ENCODE results near the gene PDAP1. TPM values are rescaled to one million over a fixed set of nuclear protein-coding genes. Genes with fewer than 3 reads are reported as not detected.

The PDAP1 gene
- total and polyA plus RNA-seq, 9 of the 15 experiments (the other 6 are each of a cell fraction or from before 2014, with no cell fraction given) = 10.2 to 315 (median 129) TPM

DNA sequence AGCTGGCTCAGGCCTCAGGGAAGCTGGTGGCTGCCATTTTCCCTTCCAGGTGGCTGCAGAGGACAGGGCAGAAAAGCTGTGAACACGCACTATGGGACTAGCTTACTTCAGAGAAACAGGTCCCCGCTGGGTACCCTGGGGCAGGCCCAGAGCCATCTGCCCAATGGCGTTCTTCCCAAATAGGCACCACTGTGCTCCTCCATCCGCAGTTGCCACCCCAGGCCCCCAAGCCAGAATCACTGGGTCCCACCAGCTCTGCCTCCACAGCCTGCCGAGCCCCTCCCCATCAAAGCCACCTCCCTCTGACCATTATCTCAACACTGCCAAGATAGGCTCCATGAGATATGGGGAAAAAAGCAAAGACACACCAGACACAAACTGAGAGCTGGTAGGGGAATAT, 11.8 kb upstream of the PDAP1 start:
- no peaks in the 10 kb centered on the region for H3K9me3 ChIP-seq (replicated peaks; ENCODE audit: control insufficient read depth, insufficient read depth, low read depth, low read length)
- no peak overlapping the region for H2AFZ ChIP-seq (ENCODE audit: low read depth, low read length)
- ChIA-PET POLR2A (interaction anchor here (0.7 to 4.7 kb wide), 5 partner anchors 10 to 1873 kb away, joined by 3 to 53 read pairs (median 3); partner anchors contain the start of genes BUD31, CPSF4, PDAP1 and PTCD1), CTCF (ENCODE audit: low intra/inter-chr PET ratio) (no interaction called here)
- FAIRE-seq (no peak), DNase-seq (ENCODE audit: extremely low read depth in 1 of 4, low spot score in 3 of 4) (no peak), ATAC-seq (no peak)
- H3K4me1 ChIP-seq (replicated peaks in 1 of 2; ENCODE audit: control insufficient read depth in 2 of 2, insufficient read depth in 2 of 2, low read length in 2 of 2) = peaks cover 9 to 35% of the 10 kb centered on the region in 2 experiments; a peak in 4 of 5 replicates
- H3K4me3 ChIP-seq = no peak overlapping the region
- H3K27me3 ChIP-seq (ENCODE audit: control insufficient read depth in 2 of 2, insufficient read depth in 2 of 2, low read length in 2 of 2) = no peaks in the 10 kb centered on the region
- H3K79me2 ChIP-seq (ENCODE audit: control insufficient read depth, insufficient read depth, low read length) = peaks cover 9% of the 10 kb centered on the region; the same call in 1 of the 3 replicates
- H3K27ac ChIP-seq (ENCODE audit: extremely low read depth, low read depth, low read length) = no peak overlapping the region
- H3K9ac ChIP-seq (ENCODE audit: insufficient read depth in 1 of 2, low read depth in 2 of 2, low read length in 2 of 2) = peak overlapping the region in 1 of 2 experiments; percentile 76; a peak in 2 of 4 replicates
- in situ Hi-C loops (cut with MboI) = no loop called here
- TF ChIP-seq, protein P1, sequence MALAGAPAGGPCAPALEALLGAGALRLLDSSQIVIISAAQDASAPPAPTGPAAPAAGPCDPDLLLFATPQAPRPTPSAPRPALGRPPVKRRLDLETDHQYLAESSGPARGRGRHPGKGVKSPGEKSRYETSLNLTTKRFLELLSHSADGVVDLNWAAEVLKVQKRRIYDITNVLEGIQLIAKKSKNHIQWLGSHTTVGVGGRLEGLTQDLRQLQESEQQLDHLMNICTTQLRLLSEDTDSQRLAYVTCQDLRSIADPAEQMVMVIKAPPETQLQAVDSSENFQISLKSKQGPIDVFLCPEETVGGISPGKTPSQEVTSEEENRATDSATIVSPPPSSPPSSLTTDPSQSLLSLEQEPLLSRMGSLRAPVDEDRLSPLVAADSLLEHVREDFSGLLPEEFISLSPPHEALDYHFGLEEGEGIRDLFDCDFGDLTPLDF (CRISPR knock-in tag; IDR thresholded peaks at IDR 0.05) = peak; percentile 36; the same call in 1 of the 2 replicates
- TF ChIP-seq STAT5A (IDR thresholded peaks at IDR 0.05; ENCODE audit: borderline replicate concordance, low read length) = no peak
- TF ChIP-seq, protein P2, sequence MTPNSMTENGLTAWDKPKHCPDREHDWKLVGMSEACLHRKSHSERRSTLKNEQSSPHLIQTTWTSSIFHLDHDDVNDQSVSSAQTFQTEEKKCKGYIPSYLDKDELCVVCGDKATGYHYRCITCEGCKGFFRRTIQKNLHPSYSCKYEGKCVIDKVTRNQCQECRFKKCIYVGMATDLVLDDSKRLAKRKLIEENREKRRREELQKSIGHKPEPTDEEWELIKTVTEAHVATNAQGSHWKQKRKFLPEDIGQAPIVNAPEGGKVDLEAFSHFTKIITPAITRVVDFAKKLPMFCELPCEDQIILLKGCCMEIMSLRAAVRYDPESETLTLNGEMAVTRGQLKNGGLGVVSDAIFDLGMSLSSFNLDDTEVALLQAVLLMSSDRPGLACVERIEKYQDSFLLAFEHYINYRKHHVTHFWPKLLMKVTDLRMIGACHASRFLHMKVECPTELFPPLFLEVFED (CRISPR knock-in tag; conservative IDR thresholded peaks at IDR 0.05) = peak; percentile 41; the same call in 1 of the 2 replicates
- 0 out of 2 replicates have a peak, but pooled peaks have one; percentile 16 for TF ChIP-seq SUPT5H (IDR thresholded peaks at IDR 0.05)
- TF ChIP-seq POLR2G (IDR thresholded peaks at IDR 0.05; ENCODE audit: low read depth, low read length) = peak; percentile 1; the same call in 1 of the 2 replicates
- no peak for TF ChIP-seq CHD2 (IDR thresholded peaks at IDR 0.05; ENCODE audit: low read depth, low read length)
- no peak overlapping the region for H3K4me2 ChIP-seq (ENCODE audit: insufficient read depth, low read length)
- H3K9me1 ChIP-seq (ENCODE audit: control insufficient read depth, insufficient read depth, low read length) = peaks cover 8% of the 10 kb centered on the region
- no TSS peak for BruUV-seq (replicated peaks)
- peaks cover 14% of the 10 kb centered on the region for H4K20me1 ChIP-seq (replicated peaks; ENCODE audit: control insufficient read depth, insufficient read depth, low read length)
- H3K36me3 ChIP-seq (ENCODE audit: control insufficient read depth, insufficient read depth, low read length) = peaks cover 96% of the 10 kb centered on the region
- intact Hi-C loops (cut with micrococcal nuclease) = no loop called here
- WGBS (ENCODE audit: insufficient coverage, low coverage, missing lambda C conversion rate) = 83% methylated on average over 5 of the region's 5 CpGs

All from K562 (cell line).